NCI-H2081 treated with DMSO at 0.1 percent for 48 hours (cell line): ENCODE results near the gene UBXN10.
"Not testable (repeated sequence)": the region's sequence is repeated elsewhere in the genome, so short reads cannot be mapped to it uniquely, and the experiment has no call there.

Experiments
- DNase-seq: peaks from one replicate; lab custom pipeline; 2025; lab: John Stamatoyannopoulos, UW

Gene UBXN10

DNA sequence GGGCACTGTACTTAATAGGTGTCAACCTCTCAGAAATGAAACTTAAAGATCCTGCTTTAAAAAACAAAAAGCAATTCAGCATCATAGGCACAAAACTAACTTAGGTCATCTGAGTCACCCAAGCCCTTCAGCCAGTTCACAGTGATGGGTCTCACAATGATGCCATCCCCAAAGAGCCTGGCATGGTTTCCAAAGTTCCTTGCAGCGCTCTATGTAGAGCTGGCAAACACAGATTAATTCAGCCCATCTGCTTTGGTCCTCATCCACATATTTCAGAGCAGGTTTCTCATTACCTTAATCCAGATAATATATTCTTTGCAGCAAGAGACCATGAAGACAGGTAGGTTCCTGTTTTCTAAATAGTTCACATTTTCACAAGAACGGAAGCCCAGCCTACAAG is 15.1 kb downstream of the UBXN10 start:
- DNase-seq, result no peak

DNA sequence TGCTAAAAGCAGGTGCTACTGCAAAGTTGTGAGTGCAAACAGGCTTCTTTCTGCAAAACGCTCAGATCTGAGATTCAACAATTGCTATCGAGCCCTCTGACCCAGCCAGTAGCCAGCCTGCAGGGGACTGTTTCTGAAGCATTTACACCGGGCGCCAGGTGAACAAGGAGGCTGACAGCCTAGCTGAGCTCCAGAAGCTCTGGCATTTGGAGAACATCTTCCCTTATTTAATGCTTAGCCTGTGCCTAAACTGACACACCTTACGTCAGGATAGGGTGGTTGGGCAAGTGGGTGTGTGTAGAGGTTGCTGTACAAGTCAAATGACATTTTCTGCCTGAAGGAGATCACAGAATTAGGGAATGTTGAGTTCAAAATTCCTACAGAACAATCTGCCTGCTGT is 16.3 kb downstream of the UBXN10 start:
- no peak for DNase-seq

DNA sequence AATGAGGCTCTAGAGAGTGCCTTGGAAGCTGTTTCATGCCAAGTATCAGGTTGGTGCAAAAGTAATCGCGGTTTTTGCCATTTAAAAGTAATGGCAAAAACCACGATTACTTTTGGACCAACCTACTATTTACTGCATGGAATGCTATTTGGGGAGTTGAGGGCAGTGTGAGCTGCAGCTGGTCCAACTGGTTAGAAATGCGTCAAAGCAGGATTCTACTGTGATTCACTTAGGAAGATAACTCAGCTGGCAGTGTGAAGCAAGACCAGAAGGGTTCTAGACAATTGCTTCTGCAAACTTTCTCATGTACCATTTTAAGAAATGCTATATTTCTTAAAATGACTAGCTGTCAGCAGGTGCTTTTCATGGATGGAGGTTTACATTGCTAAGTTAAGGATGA is 21.6 kb downstream of the UBXN10 start:
- no peak for DNase-seq

- DNase-seq, result no peak
Observed at GRCh38 chr1:20209471-20209870, 23.6 kb downstream of the UBXN10 start.

DNA sequence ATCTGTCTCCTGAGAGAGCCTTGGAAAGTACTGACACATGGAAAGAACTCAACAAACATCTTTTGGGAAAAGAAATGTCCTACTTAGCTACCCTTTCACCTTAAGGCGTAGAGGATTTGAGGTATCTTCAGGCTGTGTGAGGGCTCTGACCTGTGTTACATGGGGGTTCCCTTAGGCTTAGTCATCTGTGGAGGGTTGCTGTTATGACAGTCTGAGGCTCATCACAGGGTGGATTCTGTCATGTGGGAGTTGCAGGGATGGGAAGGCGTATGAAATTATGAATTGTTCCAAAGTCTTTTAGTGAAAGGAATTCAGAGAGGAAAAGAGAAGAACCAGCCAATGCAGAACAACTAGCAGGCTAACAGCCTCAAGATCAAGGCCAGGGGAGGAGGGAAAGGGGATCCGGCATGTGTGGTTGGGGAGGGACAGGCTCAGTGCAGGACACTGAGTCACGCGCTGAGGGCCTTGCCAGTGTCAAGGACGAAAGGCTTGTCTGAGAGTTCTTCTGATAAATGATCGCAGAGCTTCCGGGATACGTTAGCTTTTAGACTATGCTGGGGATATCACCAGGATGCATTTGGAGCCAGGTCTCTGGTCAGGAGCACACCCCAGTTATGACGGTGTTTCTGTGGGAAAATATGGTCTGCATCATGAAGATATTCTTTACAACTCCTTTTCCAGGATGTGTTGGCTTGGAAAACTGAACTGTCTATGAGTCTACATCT is 25.0 kb downstream of the UBXN10 start:
- DNase-seq, result no peak

GRCh38 chr1:20211511-20211931 is 25.6 kb downstream of the UBXN10 start:
- DNase-seq, result no peak

- DNase-seq, result no peak
Observed at GRCh38 chr1:20212085-20212684, 26.3 kb downstream of the UBXN10 start.

DNA sequence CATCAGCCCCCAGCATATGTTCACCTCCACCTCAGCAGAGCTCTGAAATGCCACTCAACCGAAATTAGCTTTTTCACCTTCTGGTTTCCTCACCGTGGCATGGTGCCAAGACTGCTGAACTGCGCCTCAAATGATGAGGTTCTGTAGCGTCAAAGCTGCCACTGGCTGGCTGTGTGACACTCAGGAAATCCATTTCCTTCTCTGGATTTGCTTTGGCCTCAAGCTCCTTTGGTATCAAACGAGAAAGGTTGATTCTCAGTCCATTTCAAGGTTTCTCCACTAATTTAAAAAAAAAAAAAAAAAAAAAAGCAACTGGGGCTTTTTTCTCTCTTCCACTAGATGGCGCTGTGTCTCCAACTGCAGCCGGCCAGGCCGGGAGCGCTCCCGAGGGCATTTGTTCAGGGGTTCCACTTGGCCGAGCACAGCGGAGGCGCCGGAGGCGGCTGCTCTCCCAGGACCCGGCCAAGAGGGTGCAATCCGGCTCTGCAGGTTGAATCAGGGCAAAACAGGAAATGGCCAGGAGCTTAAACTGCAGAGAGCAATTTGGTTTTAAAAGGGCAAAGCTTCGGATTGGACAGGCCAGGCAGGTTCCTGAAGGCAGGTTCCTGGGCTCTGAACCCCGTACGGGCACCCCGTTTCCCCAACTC is 26.9 kb downstream of the UBXN10 start:
- peak; percentile 21 for DNase-seq

GRCh38 chr1:20215716-20216115 is 29.8 kb downstream of the UBXN10 start:
- DNase-seq, result no peak

GRCh38 chr1:20216574-20216973 is 30.7 kb downstream of the UBXN10 start:
- no peak for DNase-seq

DNA sequence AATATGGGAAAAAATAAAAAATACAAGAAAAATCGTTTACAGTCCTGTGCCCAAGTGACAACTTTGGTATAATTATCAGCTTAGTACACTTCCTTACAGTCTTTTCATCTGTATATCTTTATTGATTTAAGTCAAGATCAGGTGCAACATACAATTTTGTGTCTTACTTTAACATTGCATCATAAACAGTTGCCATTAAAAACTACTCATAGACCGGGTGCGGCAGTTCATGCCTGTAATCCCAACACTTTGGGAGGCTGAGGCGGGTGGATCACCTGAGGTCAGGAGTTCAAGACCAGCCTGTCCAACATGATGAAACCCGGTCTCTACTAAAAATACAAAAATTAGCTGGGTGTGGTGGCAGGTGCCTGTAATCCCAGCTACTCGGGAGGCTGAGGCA is 33.2 kb downstream of the UBXN10 start:
- DNase-seq, result not testable (repeated sequence)

GRCh38 chr1:20220036-20220435 is 34.1 kb downstream of the UBXN10 start:
- DNase-seq, result no peak

DNA sequence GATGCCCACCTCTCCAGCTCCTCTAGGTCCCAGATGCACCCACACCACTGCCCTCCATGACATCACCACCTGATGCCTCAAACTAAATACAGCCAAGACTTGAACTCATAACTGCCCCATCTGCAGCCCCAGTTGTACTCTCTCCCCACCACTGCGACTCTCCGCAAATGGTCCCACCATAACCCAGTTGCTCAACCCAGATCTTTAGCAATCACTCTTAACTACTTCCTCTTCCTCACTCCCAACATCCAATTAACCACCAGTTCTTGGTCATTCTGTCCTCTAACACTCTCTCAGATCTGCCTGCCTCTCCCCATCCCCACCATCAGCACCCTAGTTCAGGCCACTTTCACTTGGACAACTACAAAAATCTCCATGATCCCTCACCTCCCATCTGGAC is 37.2 kb downstream of the UBXN10 start:
- no peak for DNase-seq

DNA sequence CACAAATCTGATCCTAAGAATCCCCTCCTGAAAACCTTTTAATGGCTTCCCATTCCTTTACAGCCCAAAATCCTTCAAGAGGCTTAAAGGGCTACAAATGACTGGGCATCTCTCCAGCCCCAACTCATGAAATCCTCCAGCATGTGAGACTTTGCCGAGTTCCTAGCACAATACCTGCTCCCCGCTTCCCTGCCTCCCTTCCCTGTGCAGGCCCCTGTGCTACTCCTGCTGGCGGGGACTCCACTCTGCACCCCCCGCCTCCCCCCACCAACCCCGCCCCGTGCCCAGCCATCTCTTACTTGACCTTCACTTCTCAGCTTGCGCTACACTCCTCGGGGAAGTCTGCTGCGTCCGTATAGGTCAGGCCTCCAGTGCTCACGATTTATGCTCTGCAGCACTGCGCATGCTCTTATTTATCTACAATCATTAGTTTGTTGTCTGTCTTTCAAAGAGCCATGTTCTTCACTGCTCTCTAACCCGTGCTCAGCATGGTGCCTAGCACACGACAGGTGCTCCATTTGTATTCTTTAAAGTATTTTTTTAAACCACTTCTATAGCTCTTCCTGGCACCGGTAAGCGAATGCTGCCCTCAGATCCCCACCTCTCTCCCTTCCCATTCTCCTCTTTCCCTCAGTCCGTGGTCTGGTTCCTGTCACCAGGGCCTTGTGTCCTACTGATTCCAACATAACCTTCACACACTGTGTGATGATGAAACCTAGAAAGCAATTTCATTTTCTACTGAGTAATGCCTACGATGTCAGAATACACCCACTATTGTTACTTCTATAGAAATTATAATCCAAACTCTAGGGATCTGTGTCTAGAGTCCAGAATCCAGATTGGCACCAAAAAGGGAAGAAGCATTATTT is 37.9 kb downstream of the UBXN10 start:
- no peak for DNase-seq

- no peak for DNase-seq
Observed at GRCh38 chr1:20224546-20224945, 38.6 kb downstream of the UBXN10 start.

DNA sequence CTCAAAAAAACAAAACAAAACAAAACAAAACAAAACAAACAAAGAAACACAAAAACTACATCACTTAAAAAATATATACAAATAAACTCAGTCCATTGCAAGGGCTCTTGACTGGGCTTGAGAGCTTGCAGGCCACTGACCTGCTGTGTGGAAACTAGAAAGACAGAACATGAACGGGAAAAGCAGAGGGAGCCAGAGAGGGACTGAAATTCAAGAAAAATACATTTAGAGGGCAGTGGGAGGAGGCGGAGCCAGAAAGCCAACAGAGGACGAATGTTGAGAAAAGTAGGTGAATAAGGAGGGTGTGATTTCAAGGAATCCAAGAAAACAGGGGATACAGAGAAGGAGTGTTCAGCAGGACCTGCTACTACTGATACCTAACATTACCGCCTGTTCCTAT is 41.8 kb downstream of the UBXN10 start:
- DNase-seq, result no peak

- DNase-seq, result no peak
Observed at GRCh38 chr1:20228314-20228825, 42.5 kb downstream of the UBXN10 start.

DNA sequence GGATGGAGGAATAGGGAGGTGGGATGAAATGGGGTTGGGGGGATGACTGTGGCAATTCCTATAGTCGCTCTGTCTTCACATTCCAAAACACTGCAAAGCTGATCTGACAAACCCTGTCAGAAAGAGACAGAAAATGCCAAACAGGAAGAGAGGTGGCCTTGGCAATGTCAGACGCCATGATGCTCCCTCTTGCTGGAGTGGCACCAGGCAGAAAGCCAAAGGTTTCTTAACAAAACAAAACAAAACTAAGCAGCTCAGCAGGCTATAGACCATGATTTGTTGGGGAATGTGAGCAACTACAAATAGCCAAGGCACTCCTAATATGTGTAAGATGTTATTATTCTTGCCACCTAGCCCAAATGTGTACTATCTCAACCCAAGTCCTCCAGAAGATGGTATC is 43.3 kb downstream of the UBXN10 start:
- DNase-seq, result no peak

GRCh38 chr1:20232564-20232963 is 46.7 kb downstream of the UBXN10 start:
- DNase-seq, result not testable (repeated sequence)

GRCh38 chr1:20233394-20233793 is 47.5 kb downstream of the UBXN10 start:
- DNase-seq, result no peak

- DNase-seq, result no peak
Observed at GRCh38 chr1:20233866-20234265, 48.0 kb downstream of the UBXN10 start.
